ENCODE data around the gene TSKU.
"Not testable (repeated sequence)": the region's sequence is repeated elsewhere in the genome, so short reads cannot be mapped to it uniquely, and the experiment has no call there.

The TSKU gene

GRCh38 chr11:76783294-76783895, at the start of gene TSKU:
Gene TSKU, plus strand, starts transcription at chr11:76783356. Its CDS starts 12,261 bp downstream, at chr11:76795617.
- no peak for DNase-seq

GRCh38 chr11:76733906-76734305, 49.2 kb upstream of the TSKU start:
- DNase-seq: not testable (repeated sequence)

GRCh38 chr11:76734456-76735420, 48.4 kb upstream of the TSKU start:
- no peak for DNase-seq

GRCh38 chr11:76735841-76736240, 47.3 kb upstream of the TSKU start:
- no peak for DNase-seq

GRCh38 chr11:76736266-76736665, 46.9 kb upstream of the TSKU start:
- no peak for DNase-seq

GRCh38 chr11:76736773-76737495, 46.2 kb upstream of the TSKU start:
- DNase-seq: no peak

- no peak for DNase-seq
Observed at GRCh38 chr11:76738618-76739240, 44.4 kb upstream of the TSKU start.

- no peak for DNase-seq
Observed at GRCh38 chr11:76739798-76740197, 43.4 kb upstream of the TSKU start.

GRCh38 chr11:76740772-76741171, 42.4 kb upstream of the TSKU start:
- no peak for DNase-seq

- no peak for DNase-seq
Observed at GRCh38 chr11:76742902-76743301, 40.3 kb upstream of the TSKU start.

GRCh38 chr11:76744186-76745043, 38.7 kb upstream of the TSKU start:
- no peak for DNase-seq

- no peak for DNase-seq
Observed at GRCh38 chr11:76745044-76745376, 38.1 kb upstream of the TSKU start.

GRCh38 chr11:76745561-76746207, 37.5 kb upstream of the TSKU start:
- no peak for DNase-seq

- DNase-seq: no peak
Observed at GRCh38 chr11:76747153-76747914, 35.8 kb upstream of the TSKU start.

GRCh38 chr11:76747915-76748860, 35.0 kb upstream of the TSKU start:
- DNase-seq: no peak

GRCh38 chr11:76748948-76749347, 34.2 kb upstream of the TSKU start:
- DNase-seq: no peak

GRCh38 chr11:76750067-76750466, 33.1 kb upstream of the TSKU start:
- DNase-seq: no peak

GRCh38 chr11:76750746-76751145, 32.4 kb upstream of the TSKU start:
- DNase-seq: no peak

- no peak for DNase-seq
Observed at GRCh38 chr11:76752321-76753143, 30.6 kb upstream of the TSKU start.
